ENCODE results near the gene ATXN7L3. TPM values are rescaled to one million over a fixed set of nuclear protein-coding genes. Genes with fewer than 3 reads are reported as not detected.

ATXN7L3 gene
- polyA plus RNA-seq, 3 donors: 8.5 to 60.9 (median 9.9) TPM

DNA sequence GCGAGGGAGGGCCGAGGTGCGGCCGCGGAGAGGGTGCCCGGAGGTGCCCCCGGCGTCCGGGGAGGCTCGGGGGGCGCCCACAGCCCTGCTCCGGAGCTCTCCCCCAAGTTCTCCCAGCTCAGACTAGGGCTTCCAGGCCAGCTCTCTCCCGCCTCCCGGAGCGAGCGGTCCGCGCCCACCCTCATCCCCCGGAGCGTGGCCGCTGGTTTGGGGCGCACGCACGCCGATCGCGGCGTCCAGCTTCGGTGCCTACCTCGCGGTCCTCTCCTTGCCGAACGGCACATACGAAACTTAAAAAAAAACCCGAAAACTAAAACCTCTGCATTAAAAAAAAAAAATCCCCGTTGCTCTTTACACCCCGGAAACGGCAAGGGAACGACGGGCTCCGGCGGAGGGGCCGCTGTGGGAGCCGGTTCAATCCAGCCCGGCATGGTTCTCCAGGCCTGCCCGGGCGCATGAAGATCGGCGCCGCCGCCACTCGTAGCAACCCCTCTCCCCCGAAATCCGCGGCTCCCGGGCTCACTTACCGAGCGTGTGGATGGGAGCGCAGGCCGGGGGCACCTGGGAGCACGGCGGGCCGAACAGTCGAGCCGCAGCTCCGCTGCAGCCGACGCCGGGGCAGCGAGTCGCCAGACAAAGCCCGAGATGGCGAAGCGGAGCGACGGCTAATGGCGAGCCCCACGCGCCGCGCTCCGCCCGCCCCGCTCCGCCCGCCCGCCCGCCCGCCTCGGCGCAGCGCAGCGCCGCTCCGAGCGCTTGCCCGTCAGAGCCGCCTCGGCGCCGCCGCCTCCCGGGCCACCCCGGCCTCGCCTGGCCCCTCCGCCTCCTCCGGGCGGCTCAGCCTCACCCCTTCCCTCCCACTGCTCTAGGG lies 20.8 kb upstream of the ATXN7L3 start:
- no peaks in the 10 kb centered on the region for H3K9me3 ChIP-seq (replicated peaks in 1 of 2; ENCODE audit: control insufficient read depth in 1 of 2, insufficient read depth in 1 of 2, low read length in 2 of 2)
- intact Hi-C loops (cut with micrococcal nuclease): no loop called here
- H3K27ac ChIP-seq (ENCODE audit: low read depth in 1 of 2, low read length in 2 of 2): peak overlapping the region; percentile 83 to 87
- TF ChIP-seq, protein P1, sequence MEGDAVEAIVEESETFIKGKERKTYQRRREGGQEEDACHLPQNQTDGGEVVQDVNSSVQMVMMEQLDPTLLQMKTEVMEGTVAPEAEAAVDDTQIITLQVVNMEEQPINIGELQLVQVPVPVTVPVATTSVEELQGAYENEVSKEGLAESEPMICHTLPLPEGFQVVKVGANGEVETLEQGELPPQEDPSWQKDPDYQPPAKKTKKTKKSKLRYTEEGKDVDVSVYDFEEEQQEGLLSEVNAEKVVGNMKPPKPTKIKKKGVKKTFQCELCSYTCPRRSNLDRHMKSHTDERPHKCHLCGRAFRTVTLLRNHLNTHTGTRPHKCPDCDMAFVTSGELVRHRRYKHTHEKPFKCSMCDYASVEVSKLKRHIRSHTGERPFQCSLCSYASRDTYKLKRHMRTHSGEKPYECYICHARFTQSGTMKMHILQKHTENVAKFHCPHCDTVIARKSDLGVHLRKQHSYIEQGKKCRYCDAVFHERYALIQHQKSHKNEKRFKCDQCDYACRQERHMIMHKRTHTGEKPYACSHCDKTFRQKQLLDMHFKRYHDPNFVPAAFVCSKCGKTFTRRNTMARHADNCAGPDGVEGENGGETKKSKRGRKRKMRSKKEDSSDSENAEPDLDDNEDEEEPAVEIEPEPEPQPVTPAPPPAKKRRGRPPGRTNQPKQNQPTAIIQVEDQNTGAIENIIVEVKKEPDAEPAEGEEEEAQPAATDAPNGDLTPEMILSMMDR (IDR thresholded peaks at IDR 0.05): no peak
- peak overlapping the region; percentile 90 to 95 (median 92) for H3K4me3 ChIP-seq (replicated peaks in 1 of 3; ENCODE audit: low read depth in 2 of 3, low read length in 3 of 3)
- under 1% methylated on average over 81 of the region's 108 CpGs for WGBS (ENCODE audit: insufficient coverage)
- Mint-ChIP-seq H3K27ac (peak overlapping the region in 6 of 7 donors; percentile 57 to 96 (median 92)), H3K9me3 (peaks cover 0 to 2% (median 0%) of the 10 kb centered on the region in 7 donors), H3K4me1 (peaks cover 38% of the 10 kb centered on the region), H3K4me3 (peak overlapping the region; percentile 95 to 97), H3K36me3 (peaks cover 17 to 19% of the 10 kb centered on the region in 2 donors), H3K27me3 (ENCODE audit: low read depth in 3 of 3) (peaks cover 7 to 12% (median 9%) of the 10 kb centered on the region in 3 donors)
- peak overlapping the region; percentile 82 for H3K9ac ChIP-seq (ENCODE audit: insufficient read depth, low read length, poor library complexity, severe bottlenecking)
- H3K4me1 ChIP-seq (ENCODE audit: control insufficient read depth in 1 of 2, insufficient read depth in 2 of 2, low read length in 2 of 2): peaks cover 36 to 41% of the 10 kb centered on the region in 2 donors
- H2AFZ ChIP-seq (ENCODE audit: insufficient read depth, low read depth, low read length, poor library complexity, severe bottlenecking): peak overlapping the region; percentile 65
- peaks cover 13 to 14% of the 10 kb centered on the region in 2 donors for H3K36me3 ChIP-seq (replicated peaks in 1 of 2; ENCODE audit: control insufficient read depth in 1 of 2, insufficient read depth in 2 of 2, low read length in 2 of 2)
- H3K79me2 ChIP-seq (ENCODE audit: insufficient read depth, low read length): peaks cover 47% of the 10 kb centered on the region
- H3K27me3 ChIP-seq (ENCODE audit: control insufficient read depth in 2 of 2, insufficient read depth in 2 of 2, low read length in 2 of 2): no peaks in the 10 kb centered on the region
- H3K4me2 ChIP-seq (replicated peaks; ENCODE audit: extremely low read depth, low read length, poor library complexity, severe bottlenecking): peak overlapping the region; percentile 100
- peaks cover 29% of the 10 kb centered on the region for H4K20me1 ChIP-seq (ENCODE audit: insufficient read depth, low read length)
- no peak for DNase-seq

DNA sequence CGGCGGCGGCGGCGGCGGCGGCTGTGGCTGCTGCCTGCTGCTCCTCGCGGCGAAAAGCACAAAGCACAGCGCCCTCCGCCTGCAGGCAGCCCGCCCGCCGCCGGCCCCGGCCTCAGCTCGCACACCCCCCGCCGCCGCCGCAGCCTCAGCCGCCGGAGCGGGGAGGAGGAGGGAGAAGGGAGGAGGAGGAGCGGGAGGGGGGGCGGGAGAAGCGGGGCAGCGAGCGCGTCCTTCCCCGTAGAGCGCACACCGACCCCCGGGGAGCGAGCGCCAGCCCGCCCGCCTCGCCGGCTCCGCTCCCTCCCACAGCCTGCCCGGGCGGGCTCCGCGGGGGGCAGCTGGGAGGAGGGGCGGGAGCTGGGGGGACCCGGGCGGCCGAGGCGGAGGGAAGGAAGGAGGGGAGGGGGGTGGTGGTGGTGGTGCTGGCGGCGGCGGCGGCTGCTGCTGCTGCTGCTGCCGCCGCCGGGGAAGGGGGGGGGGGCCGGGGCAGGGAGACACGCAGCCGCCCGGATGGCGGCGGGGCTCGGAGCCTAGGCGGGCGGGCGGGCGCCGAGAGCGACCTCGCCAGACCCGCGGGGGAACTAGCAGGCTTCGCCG lies 20.0 kb upstream of the ATXN7L3 start, which contains the start of gene UBTF:
Gene UBTF (minus strand): TSS at position 60 of the 597 bp plus-strand sequence. CDS start 1,446 bp downstream, outside the sequence.
- Histone ChIP-seq H3K4me2 (replicated peaks; ENCODE audit: extremely low read depth, low read length, poor library complexity, severe bottlenecking) (peak within 1 kb of the TSS; percentile 100), H3K36me3 (replicated peaks in 1 of 2; ENCODE audit: control insufficient read depth in 1 of 2, insufficient read depth in 2 of 2, low read length in 2 of 2) (peaks cover 20 to 22% of the 10 kb centered on the region in 2 donors), H3K27me3 (ENCODE audit: control insufficient read depth in 2 of 2, insufficient read depth in 2 of 2, low read length in 2 of 2) (no peaks in the 10 kb centered on the region), H3K4me1 (ENCODE audit: control insufficient read depth in 1 of 2, insufficient read depth in 2 of 2, low read length in 2 of 2) (peaks cover 36 to 41% of the 10 kb centered on the region in 2 donors), H3K9ac (ENCODE audit: insufficient read depth, low read length, poor library complexity, severe bottlenecking) (peak within 1 kb of the TSS; percentile 82), H3K79me2 (ENCODE audit: insufficient read depth, low read length) (peaks cover 54% of the 10 kb centered on the region), H3K9me3 (replicated peaks in 1 of 2; ENCODE audit: control insufficient read depth in 1 of 2, insufficient read depth in 1 of 2, low read length in 2 of 2) (no peaks in the 10 kb centered on the region), H3K27ac (ENCODE audit: low read depth in 1 of 2, low read length in 2 of 2) (peak within 1 kb of the TSS; percentile 60 to 80), H2AFZ (ENCODE audit: insufficient read depth, low read depth, low read length, poor library complexity, severe bottlenecking) (peak within 1 kb of the TSS; percentile 65), H3K4me3 (replicated peaks in 1 of 3; ENCODE audit: low read depth in 2 of 3, low read length in 3 of 3) (peak within 1 kb of the TSS; percentile 90 to 95 (median 92)), H4K20me1 (ENCODE audit: insufficient read depth, low read length) (peaks cover 35% of the 10 kb centered on the region)
- Mint-ChIP-seq H3K4me1 (peaks cover 42% of the 10 kb centered on the region), H3K36me3 (peaks cover 24 to 27% of the 10 kb centered on the region in 2 donors), H3K9me3 (peaks cover 0 to 2% (median 0%) of the 10 kb centered on the region in 7 donors), H3K4me3 (peak within 1 kb of the TSS; percentile 94 to 96), H3K27ac (peak within 1 kb of the TSS in 6 of 7 donors; percentile 45 to 93 (median 87)), H3K27me3 (ENCODE audit: low read depth in 3 of 3) (peaks cover 5 to 7% (median 6%) of the 10 kb centered on the region in 3 donors)
- under 1% methylated on average over 28 of the region's 76 CpGs for WGBS (ENCODE audit: insufficient coverage)
- peak in 2 of 3 donors; percentile 26 to 52 for DNase-seq
- TF ChIP-seq, protein P1 (IDR thresholded peaks at IDR 0.05): no peak
- intact Hi-C loops (cut with micrococcal nuclease): loop anchor here (1.0 to 5.0 kb wide), 4 partner anchors 21 to 125 kb away; partner anchors contain the start of genes SLC25A39 (in 2 of the 2) and GRN (in 1 of the 2)
